Nephron progenitor cell (in vitro differentiated cells): Measurements from ENCODE around the gene PLXNA4.

ENCODE experiments used
- DNase-seq: peaks from one replicate; pipeline ENCODE4 v3.0.0; 2021
- H3K27ac Mint-ChIP-seq: 2 replicates; pipeline ENCODE4 v1.8.0; 2021; ENCODE audit warnings: mild to moderate bottlenecking, moderate library complexity, mixed read lengths
- H3K27me3 Mint-ChIP-seq: 2 replicates; pipeline ENCODE4 v1.8.0; 2021; ENCODE audit warnings: mild to moderate bottlenecking, low read depth, mixed read lengths; ENCODE audit not compliant: poor library complexity
- H3K36me3 Mint-ChIP-seq: 2 replicates; pipeline ENCODE4 v1.8.0; 2021; ENCODE audit warnings: low read depth, mixed read lengths
- H3K4me1 Mint-ChIP-seq: 2 replicates; pipeline ENCODE4 v1.8.0; 2021; ENCODE audit warnings: mixed read lengths
- H3K4me3 Mint-ChIP-seq: 2 replicates; pipeline ENCODE4 v1.8.0; 2021; ENCODE audit warnings: mild to moderate bottlenecking, moderate library complexity, mixed read lengths
- H3K9me3 Mint-ChIP-seq: 2 replicates; pipeline ENCODE4 v1.8.0; 2021; ENCODE audit warnings: mild to moderate bottlenecking, moderate library complexity, mixed read lengths
- CTCF ChIP-seq: fragments of 200-600 bp; sonication (generic); IDR thresholded peaks from 2 replicates; pipeline ENCODE4 v1.5.0; 2021; ENCODE audit warnings: antibody characterized with exemption

PLXNA4 gene

GRCh38 chr7:132317701-132318351 is 258.4 kb downstream of the PLXNA4 start:
- Mint-ChIP-seq H3K4me3 (no peak overlapping the region), H3K27me3 (peaks cover 69% of the 10 kb centered on the region), H3K27ac (peak overlapping the region; percentile 97), H3K9me3 (peaks cover 7% of the 10 kb centered on the region), H3K36me3 (peaks cover 4% of the 10 kb centered on the region), H3K4me1 (peaks cover 61% of the 10 kb centered on the region)
- DNase-seq = peak; percentile 41
- TF ChIP-seq CTCF = no peak

- Mint-ChIP-seq H3K27me3 (peaks cover 65% of the 10 kb centered on the region), H3K9me3 (peaks cover 5% of the 10 kb centered on the region), H3K4me3 (no peak overlapping the region), H3K36me3 (peaks cover 4% of the 10 kb centered on the region), H3K4me1 (peaks cover 59% of the 10 kb centered on the region), H3K27ac (no peak overlapping the region)
- no peak for DNase-seq
- TF ChIP-seq CTCF = no peak
Observed at GRCh38 chr7:132312531-132313055, 263.7 kb downstream of the PLXNA4 start.

- Mint-ChIP-seq H3K9me3 (peaks cover 2% of the 10 kb centered on the region), H3K4me1 (peaks cover 51% of the 10 kb centered on the region), H3K27ac (no peak overlapping the region), H3K36me3 (peaks cover 4% of the 10 kb centered on the region), H3K4me3 (no peak overlapping the region), H3K27me3 (peaks cover 68% of the 10 kb centered on the region)
- DNase-seq = no peak
- TF ChIP-seq CTCF = no peak
Observed at GRCh38 chr7:132311733-132312132, 264.5 kb downstream of the PLXNA4 start.

- H3K4me1 Mint-ChIP-seq = peaks cover 54% of the 10 kb centered on the region
- no peak for DNase-seq
- H3K36me3 Mint-ChIP-seq = no peaks in the 10 kb centered on the region
- H3K27me3 Mint-ChIP-seq = peaks cover 54% of the 10 kb centered on the region
- H3K4me3 Mint-ChIP-seq = no peak overlapping the region
- no peak overlapping the region for H3K27ac Mint-ChIP-seq
- no peaks in the 10 kb centered on the region for H3K9me3 Mint-ChIP-seq
- TF ChIP-seq CTCF = no peak
Observed at GRCh38 chr7:132309102-132309805, 267.0 kb downstream of the PLXNA4 start.

- H3K4me1 Mint-ChIP-seq = peaks cover 42% of the 10 kb centered on the region
- no peak overlapping the region for H3K4me3 Mint-ChIP-seq
- H3K27me3 Mint-ChIP-seq = peaks cover 43% of the 10 kb centered on the region
- H3K36me3 Mint-ChIP-seq = no peaks in the 10 kb centered on the region
- DNase-seq = no peak
- no peak overlapping the region for H3K27ac Mint-ChIP-seq
- no peak for TF ChIP-seq CTCF
- H3K9me3 Mint-ChIP-seq = no peaks in the 10 kb centered on the region
Observed at GRCh38 chr7:132307465-132307864, 268.8 kb downstream of the PLXNA4 start.
